Thyroid gland (tissue), 4 donors: ENCODE results near the gene PSMD9. TPM values are rescaled to one million over a fixed set of nuclear protein-coding genes. Genes with fewer than 3 reads are reported as not detected.

Experiments
- DNase-seq, 2 donors: peaks; one replicate each; pipeline ENCODE4 v3.0.0-alpha.2; 2019
- H3K27ac ChIP-seq, 3 donors: fragments of 200-600 bp; sonication (generic); 1 replicate in 2 of 3; 2 replicates in 1 of 3; pipeline ENCODE4 v1.5.1; 2016 to 2019; ENCODE audit warnings: mild to moderate bottlenecking in 1 of 3, moderate library complexity in 1 of 3
- H3K27me3 ChIP-seq: fragments of 200-600 bp; sonication (generic); one replicate; pipeline ENCODE4 v1.5.1; 2019
- H3K36me3 ChIP-seq, 2 donors: fragments of 200-600 bp; sonication (generic); one replicate each; pipeline ENCODE4 v1.5.1; 2016 to 2019
- H3K4me1 ChIP-seq, 2 donors: fragments of 200-600 bp; sonication (generic); one replicate each; pipeline ENCODE4 v1.5.1; 2017 to 2019
- H3K4me3 ChIP-seq, 3 donors: fragments of 200-600 bp; sonication (generic); replicated peaks in 1 of 3; 1 replicate in 2 of 3; 2 replicates in 1 of 3; pipeline ENCODE4 v1.5.1; 2016; ENCODE audit warnings: mild to moderate bottlenecking in 1 of 3
- H3K9me3 ChIP-seq: fragments of 200-600 bp; sonication (generic); one replicate; pipeline ENCODE4 v1.5.1; 2017
- CTCF ChIP-seq, 6 experiments: fragments of 200-600 bp in 3 of 6; fragments of 450-650 bp in 3 of 6; sonication (generic) in 3 of 6; IDR thresholded peaks; one replicate each; pipeline ENCODE4 v1.5.1; 2016 to 2019; ENCODE audit warnings: antibody characterized with exemption in 6 of 6, mild to moderate bottlenecking in 2 of 6, inconsistent platforms in 1 of 6, moderate library complexity in 1 of 6
- POLR2A ChIP-seq, 2 donors: fragments of 450-650 bp; IDR thresholded peaks; one replicate each; pipeline ENCODE4 v1.6.1; 2017; ENCODE audit warnings: antibody characterized with exemption in 2 of 2, mild to moderate bottlenecking in 2 of 2, moderate library complexity in 1 of 2
- WGBS, 2 donors: methylation state at CpG; one replicate each; pipeline ENCODE4 v1.1.5; 2017; 5-methylcytosine and 5-hydroxymethylcytosine counted together
- intact Hi-C: fragments of 100-400 bp; cut with DNase I; formaldehyde crosslinking; loops from one replicate; pipeline ENCODE4 v1.15.1; 2023
- total RNA-seq, 4 donors: library from RNA; depleted of rRNA; stranded (reverse); fragments of >200 nt; gene quantifications; one replicate each; pipeline ENCODE4 v1.2.3, GENCODE V29; 2016

The PSMD9 gene
- total RNA-seq, 4 donors from 2014 or later: 67.9 to 149 (median 97.4) TPM

GRCh38 chr12:121943926-121944325, 55.3 kb downstream of the PSMD9 start:
- H3K9me3 ChIP-seq: no peaks in the 10 kb centered on the region
- H3K4me1 ChIP-seq: peaks cover 6 to 9% of the 10 kb centered on the region in 2 donors
- no peak overlapping the region for H3K4me3 ChIP-seq
- no peak overlapping the region for H3K27ac ChIP-seq
- no peaks in the 10 kb centered on the region for H3K36me3 ChIP-seq
- TF ChIP-seq CTCF (IDR thresholded peaks at IDR 0.05) (no peak), POLR2A (IDR thresholded peaks at IDR 0.05) (no peak)
- no peak for DNase-seq
- intact Hi-C loops: no loop called here
- no peaks in the 10 kb centered on the region for H3K27me3 ChIP-seq

DNA sequence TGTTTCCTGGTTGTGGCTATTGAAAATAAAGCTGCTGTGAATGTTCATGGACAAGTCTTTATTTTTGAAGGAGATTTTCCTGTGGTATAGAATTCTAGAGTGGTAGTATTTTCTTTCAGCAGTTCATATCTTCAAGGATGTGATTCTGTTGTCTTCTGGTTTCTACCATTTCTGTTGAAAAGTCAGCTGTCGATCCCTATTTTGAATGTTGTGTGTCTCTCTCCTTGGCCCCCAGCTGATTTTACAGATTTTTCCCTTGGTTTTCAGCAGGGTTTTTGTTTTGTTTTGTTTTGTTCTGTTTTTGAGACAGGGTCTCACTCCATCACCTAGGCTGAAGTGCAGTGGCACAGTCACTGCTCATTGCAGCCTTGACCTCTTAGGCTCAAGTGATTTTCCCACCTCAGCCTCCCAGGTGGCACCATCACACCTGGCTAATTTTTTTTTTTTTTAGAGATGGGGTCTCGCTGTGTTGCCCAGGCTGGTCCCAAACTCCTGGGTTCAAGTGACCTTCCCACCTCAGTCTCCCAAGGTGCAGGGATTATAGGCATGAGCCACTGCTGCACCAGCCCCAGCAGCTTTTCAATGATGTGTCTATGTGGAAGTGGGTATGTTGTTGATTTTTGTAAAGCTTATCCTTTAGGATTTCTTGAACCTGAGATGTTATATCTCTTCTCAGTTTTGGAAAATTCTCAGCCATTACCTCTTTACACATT, 57.9 kb downstream of the PSMD9 start:
- intact Hi-C loops: no loop called here
- H3K36me3 ChIP-seq: no peaks in the 10 kb centered on the region
- no peaks in the 10 kb centered on the region for H3K27me3 ChIP-seq
- 87 to 94% methylated on average over 2 of the region's 2 CpGs for WGBS, 2 donors
- no peak overlapping the region for H3K27ac ChIP-seq
- peaks cover 6 to 9% of the 10 kb centered on the region in 2 donors for H3K4me1 ChIP-seq
- no peaks in the 10 kb centered on the region for H3K9me3 ChIP-seq
- TF ChIP-seq POLR2A (IDR thresholded peaks at IDR 0.05): no peak
- TF ChIP-seq CTCF (IDR thresholded peaks at IDR 0.05): no peak
- H3K4me3 ChIP-seq: no peak overlapping the region
- DNase-seq: no peak

GRCh38 chr12:121947981-121948380, 59.4 kb downstream of the PSMD9 start:
- no peak for TF ChIP-seq POLR2A (IDR thresholded peaks at IDR 0.05)
- TF ChIP-seq CTCF (IDR thresholded peaks at IDR 0.05): no peak
- 67 to 77% methylated on average over 2 of the region's 2 CpGs for WGBS, 2 donors
- Histone ChIP-seq H3K27me3 (no peaks in the 10 kb centered on the region), H3K4me3 (no peak overlapping the region), H3K9me3 (no peaks in the 10 kb centered on the region), H3K27ac (peak overlapping the region in 2 of 3 donors; percentile 20 to 33), H3K36me3 (no peaks in the 10 kb centered on the region), H3K4me1 (peaks cover 6 to 9% of the 10 kb centered on the region in 2 donors)
- intact Hi-C loops: no loop called here
- peak; percentile 19 to 21 for DNase-seq

- 76 to 77% methylated on average over 4 of the region's 4 CpGs for WGBS, 2 donors
- Histone ChIP-seq H3K9me3 (no peaks in the 10 kb centered on the region), H3K4me1 (peaks cover 6 to 9% of the 10 kb centered on the region in 2 donors), H3K4me3 (no peak overlapping the region), H3K27ac (no peak overlapping the region), H3K36me3 (no peaks in the 10 kb centered on the region), H3K27me3 (no peaks in the 10 kb centered on the region)
- TF ChIP-seq CTCF (IDR thresholded peaks at IDR 0.05): no peak
- TF ChIP-seq POLR2A (IDR thresholded peaks at IDR 0.05): no peak
- intact Hi-C loops: no loop called here
- DNase-seq: no peak
Observed at GRCh38 chr12:121949648-121950397, 61.2 kb downstream of the PSMD9 start.

DNA sequence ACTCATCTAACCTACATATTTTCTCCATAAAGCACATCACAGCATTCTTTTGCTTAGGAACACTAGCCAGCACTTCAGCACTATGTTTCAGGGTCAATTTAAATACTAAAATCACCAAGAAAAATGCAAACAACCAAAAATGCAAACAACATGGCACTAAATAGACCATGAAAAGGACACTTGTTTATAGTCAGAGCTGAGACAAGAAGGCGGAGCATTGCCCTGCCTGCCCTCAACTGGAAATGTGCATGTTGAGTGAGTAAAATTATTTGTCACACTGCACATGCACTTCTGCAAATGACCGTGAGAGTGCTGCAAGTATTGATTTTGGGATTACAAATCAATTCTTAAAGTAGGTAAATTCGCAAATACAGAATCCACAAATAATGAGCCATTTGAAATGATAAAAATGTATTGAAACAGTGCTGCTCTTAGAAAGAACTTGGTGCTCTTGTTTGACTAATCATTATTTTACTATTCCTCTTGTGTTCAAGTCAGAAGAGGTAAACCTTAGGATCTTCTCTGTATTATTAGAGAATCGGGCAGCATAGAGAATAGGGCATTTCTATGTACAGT, 64.6 kb downstream of the PSMD9 start:
- H3K4me3 ChIP-seq: no peak overlapping the region
- 95 to 97% methylated on average over 4 of the region's 4 CpGs for WGBS, 2 donors
- intact Hi-C loops: no loop called here
- TF ChIP-seq POLR2A (IDR thresholded peaks at IDR 0.05): no peak
- TF ChIP-seq CTCF (IDR thresholded peaks at IDR 0.05): no peak
- H3K36me3 ChIP-seq: no peaks in the 10 kb centered on the region
- DNase-seq: no peak
- H3K27me3 ChIP-seq: no peaks in the 10 kb centered on the region
- H3K9me3 ChIP-seq: no peaks in the 10 kb centered on the region
- H3K4me1 ChIP-seq: peaks cover under 1% of the 10 kb centered on the region in 2 donors
- no peak overlapping the region for H3K27ac ChIP-seq
